ENCODE data around the gene TMEM37.

- TF ChIP-seq CTCF (IDR thresholded peaks at IDR 0.05; ENCODE audit: borderline replicate concordance, extremely low read depth, low read length, poor library complexity, severe bottlenecking): no peak
- no peak for TF ChIP-seq EZH2 (IDR thresholded peaks at IDR 0.05; ENCODE audit: borderline replicate concordance, low read depth, low read length, severe bottlenecking)
Measured at GRCh38 chr2:119441376-119442225, 9.9 kb downstream of the TMEM37 start.

Measured in DND-41 (cell line).